GM21367 (cell line): ENCODE measurements around the gene PABPC1L2A.
"Not testable (repeated sequence)": the region's sequence is repeated elsewhere in the genome, so short reads cannot be mapped to it uniquely, and the experiment has no call there.

ENCODE experiments used
- ATAC-seq: cut with Tn5 transposase; IDR thresholded peaks from one replicate; pipeline ENCODE4 v1.9.1; 2021; ENCODE audit not compliant: unreplicated experiment

Gene PABPC1L2A

DNA sequence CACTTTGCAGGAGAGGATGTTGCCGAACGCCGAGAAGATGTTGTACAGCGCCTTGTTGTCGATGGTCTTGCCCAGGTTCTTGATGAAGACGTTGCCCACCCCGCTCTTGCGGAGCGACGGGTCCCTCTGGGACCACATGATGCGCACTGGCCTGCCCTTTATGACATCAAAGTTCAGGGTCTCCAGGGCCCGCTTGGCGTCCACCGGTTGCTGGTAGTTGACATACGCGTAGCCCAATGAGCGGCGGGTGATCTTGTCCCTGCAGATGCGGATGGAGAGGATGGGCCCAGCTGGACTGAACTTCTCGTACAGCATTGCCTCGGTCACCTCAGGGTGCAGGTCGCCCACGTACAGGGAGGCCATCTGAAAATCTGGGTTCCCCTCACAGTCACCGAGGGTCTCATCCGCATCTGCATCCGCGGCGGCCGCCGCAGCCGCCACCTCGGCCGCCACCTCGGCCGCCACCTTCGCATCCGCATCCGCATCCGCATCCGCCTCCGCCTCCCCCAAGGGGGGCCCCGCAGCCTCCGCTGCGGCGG, at the start of gene PABPC1L2A:
PABPC1L2A (minus strand) TSS at position 489 of the 539 bp plus-strand sequence; CDS start at position 363, 126 bp downstream.
- not testable (repeated sequence) for ATAC-seq

GRCh38 chrX:73127700-73128241, 48.5 kb upstream of the PABPC1L2A start:
- ATAC-seq: no peak

GRCh38 chrX:73126240-73126639, 46.9 kb upstream of the PABPC1L2A start:
- ATAC-seq: no peak

DNA sequence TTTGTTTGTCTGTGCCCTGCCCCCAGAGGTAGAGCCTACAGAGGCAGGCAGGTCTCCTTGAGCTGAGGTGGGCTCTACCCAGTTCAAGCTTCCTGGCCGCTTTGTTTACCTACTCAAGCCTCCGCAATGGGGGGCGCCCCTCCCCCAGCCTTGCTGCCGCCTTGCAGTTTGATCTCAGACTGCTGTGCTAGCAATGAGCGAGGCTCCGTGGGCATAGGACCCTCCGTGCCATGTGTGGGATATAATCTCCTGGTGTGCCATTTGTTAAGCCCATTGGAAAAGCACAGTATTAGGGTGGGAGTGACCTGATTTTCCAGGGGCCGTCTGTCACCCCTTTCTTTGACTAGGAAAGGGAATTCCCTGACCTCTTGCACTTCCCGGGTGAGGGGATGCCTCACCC, 20.2 kb upstream of the PABPC1L2A start:
- ATAC-seq: not testable (repeated sequence)

- ATAC-seq: not testable (repeated sequence)
Measured at GRCh38 chrX:73086766-73087165, 7.5 kb upstream of the PABPC1L2A start.

- not testable (repeated sequence) for ATAC-seq
Measured at GRCh38 chrX:73079884-73080283, 572 bp upstream of the PABPC1L2A start.

DNA sequence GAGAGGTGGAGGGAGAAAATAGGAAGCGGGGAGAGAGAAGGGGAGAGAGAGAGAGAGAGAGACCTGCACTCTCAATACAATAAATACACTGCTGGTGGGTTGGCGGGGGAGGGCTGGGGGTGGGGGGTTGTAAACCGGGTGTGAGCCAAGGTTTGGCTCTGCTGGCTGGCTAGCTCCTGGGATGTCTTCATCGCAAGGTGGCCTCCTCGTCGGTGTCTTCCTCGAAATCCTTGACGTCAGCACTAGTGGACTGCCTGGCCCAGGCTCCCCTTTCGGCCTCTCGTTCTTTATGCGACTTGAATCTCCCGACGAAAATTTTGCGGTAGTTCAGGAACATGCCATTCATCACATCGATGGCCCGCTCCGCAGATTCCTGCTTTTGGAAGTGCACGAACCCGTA, 715 bp downstream of the PABPC1L2A start:
- ATAC-seq: not testable (repeated sequence)

DNA sequence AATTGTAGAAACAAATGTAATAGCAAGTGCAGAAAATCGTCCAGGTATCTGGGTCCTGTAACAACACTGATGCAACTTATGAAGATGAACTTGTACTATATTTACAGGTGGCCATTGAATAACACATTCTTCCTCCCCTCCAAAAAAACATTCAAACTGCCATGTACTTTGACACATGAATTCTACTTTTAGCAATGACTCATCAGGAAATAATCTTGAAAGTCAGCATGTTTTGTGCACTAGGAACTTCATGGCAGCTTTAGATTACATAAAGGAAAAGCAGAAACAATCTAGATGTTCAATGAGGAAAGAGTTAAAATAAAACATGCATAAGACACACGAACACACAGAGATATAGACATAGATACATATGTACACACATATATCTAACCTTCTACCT, 2.5 kb downstream of the PABPC1L2A start:
- no peak for ATAC-seq

GRCh38 chrX:73069365-73070035, 9.8 kb downstream of the PABPC1L2A start:
- no peak for ATAC-seq

DNA sequence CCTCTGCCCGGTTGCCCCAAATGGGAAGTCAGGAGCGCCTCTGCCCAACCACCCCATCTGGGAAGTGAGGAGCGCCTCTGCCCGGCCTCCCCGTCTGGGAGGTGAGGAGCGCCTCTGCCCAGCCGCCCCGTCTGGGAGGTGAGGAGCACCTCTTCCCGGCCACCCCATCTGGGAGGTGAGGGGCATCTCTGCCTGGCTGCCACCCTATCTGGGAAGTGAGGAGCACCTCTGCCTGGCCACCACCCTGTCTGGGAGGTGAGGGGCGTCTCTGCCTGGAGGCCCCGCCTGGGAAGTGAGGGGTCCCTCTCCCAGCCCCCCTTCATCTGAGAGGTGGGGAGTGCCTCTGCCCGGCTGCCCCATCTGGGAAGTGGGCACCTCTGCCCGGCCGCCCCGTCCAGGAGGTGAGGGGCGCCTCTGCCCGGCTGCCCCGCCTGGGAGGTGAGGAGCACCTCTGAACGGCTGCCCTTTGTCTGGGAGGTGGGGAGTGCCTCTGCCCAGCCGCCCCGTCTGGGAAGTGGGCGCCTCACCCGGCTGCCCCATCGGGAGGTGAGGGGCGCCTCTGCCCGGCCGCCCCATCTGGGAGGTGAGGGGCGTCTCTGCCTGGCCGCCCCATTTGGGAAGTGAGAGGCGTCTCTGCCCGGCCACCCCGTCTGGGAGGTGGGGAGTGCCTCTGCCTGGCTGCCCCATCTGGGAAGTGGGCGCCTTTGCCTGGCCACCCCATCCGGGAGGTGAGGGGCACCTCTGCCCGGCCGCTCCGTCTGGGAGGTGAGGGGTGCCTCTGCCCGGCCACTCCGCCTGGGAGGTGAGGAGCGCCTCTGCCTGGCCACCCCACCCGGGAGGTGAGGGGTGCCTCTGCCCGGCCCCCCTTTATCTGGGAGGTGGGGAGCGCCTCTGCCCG, 10.6 kb downstream of the PABPC1L2A start:
- ATAC-seq: no peak

GRCh38 chrX:73067761-73068466, 11.4 kb downstream of the PABPC1L2A start:
- ATAC-seq: not testable (repeated sequence)

GRCh38 chrX:73028876-73029275, 50.4 kb downstream of the PABPC1L2A start:
- ATAC-seq: no peak
